HG02623 (cell line): ENCODE data around the gene AEN.

Source experiments
- ATAC-seq: cut with Tn5 transposase; IDR thresholded peaks from one replicate; pipeline ENCODE4 v1.9.1; 2021; ENCODE audit warnings: moderate library complexity; ENCODE audit not compliant: unreplicated experiment

AEN gene

GRCh38 chr15:88649753-88650551 lies 28.8 kb downstream of the AEN start:
- ATAC-seq = no peak

- ATAC-seq = no peak
Measured at GRCh38 chr15:88650556-88650955, 29.4 kb downstream of the AEN start.

- ATAC-seq = no peak
Measured at GRCh38 chr15:88651136-88651732, 30.1 kb downstream of the AEN start.

GRCh38 chr15:88651971-88652370 lies 30.8 kb downstream of the AEN start:
- ATAC-seq = no peak

- no peak for ATAC-seq
Measured at GRCh38 chr15:88652456-88653199, 31.5 kb downstream of the AEN start.

GRCh38 chr15:88653200-88654064 lies 32.3 kb downstream of the AEN start:
- ATAC-seq = no peak

GRCh38 chr15:88654430-88655102 lies 33.4 kb downstream of the AEN start:
- ATAC-seq = no peak

- no peak for ATAC-seq
Measured at GRCh38 chr15:88655103-88655553, 34.0 kb downstream of the AEN start.

- no peak for ATAC-seq
Measured at GRCh38 chr15:88655800-88656488, 34.8 kb downstream of the AEN start.

- ATAC-seq = peak; percentile 85
Measured at GRCh38 chr15:88656760-88657221, 35.7 kb downstream of the AEN start.

GRCh38 chr15:88657326-88658069 lies 36.4 kb downstream of the AEN start:
- peak; percentile 10 for ATAC-seq

- no peak for ATAC-seq
Measured at GRCh38 chr15:88658070-88658965, 37.2 kb downstream of the AEN start.

GRCh38 chr15:88658972-88659931 lies 38.1 kb downstream of the AEN start:
- ATAC-seq = no peak

GRCh38 chr15:88661041-88661700 lies 40.0 kb downstream of the AEN start:
- no peak for ATAC-seq

- ATAC-seq = no peak
Measured at GRCh38 chr15:88661761-88662556, 40.8 kb downstream of the AEN start.
